A549 (cell line): ENCODE measurements around the gene IGSF11.

ENCODE experiments used
- CTCF ChIP-seq: fragments of >200 bp; sonication (Bioruptor Twin); formaldehyde crosslinking; IDR thresholded peaks from 3 replicates; pipeline ENCODE4 v1.5.1; 2016
- PHF8 ChIP-seq: fragments of 200-600 bp; sonication (generic); IDR thresholded peaks from 2 replicates; pipeline ENCODE4 v1.6.1; 2016; ENCODE audit warnings: low read depth, mild to moderate bottlenecking, antibody characterized with exemption, moderate library complexity, borderline replicate concordance
- POLR2A ChIP-seq: IDR thresholded peaks from 2 replicates; pipeline ENCODE4 v1.6.1; 2012; ENCODE audit warnings: mild to moderate bottlenecking, low read length
- RCOR1 ChIP-seq: fragments of 150-350 bp; IDR thresholded peaks from 2 replicates; pipeline ENCODE4 v1.6.1; 2014; ENCODE audit warnings: antibody characterized with exemption, low read length, low read depth

GRCh38 chr3:118984699-118985098 lies 49.9 kb downstream of the IGSF11 start:
- TF ChIP-seq RCOR1 = no peak
- no peak for TF ChIP-seq CTCF
- TF ChIP-seq POLR2A = no peak
- no peak for TF ChIP-seq PHF8
